GM21423 (cell line): Measurements from ENCODE around the gene MRPS33.
A peak's percentile ranks its signal among the peaks of the same experiment; 100 is the strongest.

Experiments used
- ATAC-seq: cut with Tn5 transposase; IDR thresholded peaks from one replicate; pipeline ENCODE4 v1.9.1; 2021; ENCODE audit warnings: mild to moderate bottlenecking, moderate library complexity; ENCODE audit not compliant: unreplicated experiment

Gene MRPS33

GRCh38 chr7:141012696-141013344 is 1.9 kb downstream of the MRPS33 start:
- ATAC-seq, result no peak

- peak; percentile 28 for ATAC-seq
These were observed 2.6 kb downstream of the MRPS33 start for GRCh38 chr7:141012044-141012685.

GRCh38 chr7:141011443-141011842 is 3.3 kb downstream of the MRPS33 start:
- no peak for ATAC-seq

- ATAC-seq, result no peak
These were observed 11.3 kb downstream of the MRPS33 start for GRCh38 chr7:141003172-141004065.

- no peak for ATAC-seq
These were observed 13.2 kb downstream of the MRPS33 start for GRCh38 chr7:141001546-141001945.

GRCh38 chr7:141001122-141001521 is 13.6 kb downstream of the MRPS33 start:
- no peak for ATAC-seq

GRCh38 chr7:140998715-140999114 is 16.0 kb downstream of the MRPS33 start:
- no peak for ATAC-seq

- ATAC-seq, result no peak
These were observed 22.3 kb downstream of the MRPS33 start for GRCh38 chr7:140992422-140992821.

GRCh38 chr7:140990193-140990962 is 24.4 kb downstream of the MRPS33 start:
- ATAC-seq, result no peak

- no peak for ATAC-seq
These were observed 25.7 kb downstream of the MRPS33 start for GRCh38 chr7:140989068-140989467.

GRCh38 chr7:140983802-140984201 is 30.9 kb downstream of the MRPS33 start:
- ATAC-seq, result no peak

- no peak for ATAC-seq
These were observed 32.2 kb downstream of the MRPS33 start for GRCh38 chr7:140982508-140982907.

GRCh38 chr7:140981951-140982350 is 32.8 kb downstream of the MRPS33 start:
- ATAC-seq, result no peak

GRCh38 chr7:140977741-140978140 is 37.0 kb downstream of the MRPS33 start:
- ATAC-seq, result no peak

GRCh38 chr7:140972876-140973829 is 41.6 kb downstream of the MRPS33 start:
- ATAC-seq, result no peak

- ATAC-seq, result no peak
These were observed 42.4 kb downstream of the MRPS33 start for GRCh38 chr7:140972344-140972743.

GRCh38 chr7:140967438-140967837 is 47.3 kb downstream of the MRPS33 start:
- no peak for ATAC-seq

- no peak for ATAC-seq
These were observed 48.1 kb downstream of the MRPS33 start for GRCh38 chr7:140966561-140967233.

- no peak for ATAC-seq
These were observed 53.6 kb downstream of the MRPS33 start for GRCh38 chr7:140961117-140961516.
